HG03469 (cell line): ENCODE results near the gene SERF2.
"Not testable (repeated sequence)": the region's sequence is repeated elsewhere in the genome, so short reads cannot be mapped to it uniquely, and the experiment has no call there.

ENCODE experiments used
- ATAC-seq: cut with Tn5 transposase; IDR thresholded peaks from one replicate; pipeline ENCODE4 v1.9.1; 2021; ENCODE audit warnings: mild to moderate bottlenecking, moderate library complexity, moderate number of reproducible peaks; ENCODE audit not compliant: unreplicated experiment

The SERF2 gene

GRCh38 chr15:43826508-43827341 lies 34.6 kb downstream of the SERF2 start, which contains the start of gene WDR76:
Gene WDR76 (plus strand): TSS chr15:43827002. CDS start chr15:43827033, 31 bp downstream.
- ATAC-seq: no peak

GRCh38 chr15:43828061-43828657 lies 36.0 kb downstream of the SERF2 start:
- ATAC-seq: no peak

- ATAC-seq: not testable (repeated sequence)
Observed at GRCh38 chr15:43829951-43830540, 37.9 kb downstream of the SERF2 start.

DNA sequence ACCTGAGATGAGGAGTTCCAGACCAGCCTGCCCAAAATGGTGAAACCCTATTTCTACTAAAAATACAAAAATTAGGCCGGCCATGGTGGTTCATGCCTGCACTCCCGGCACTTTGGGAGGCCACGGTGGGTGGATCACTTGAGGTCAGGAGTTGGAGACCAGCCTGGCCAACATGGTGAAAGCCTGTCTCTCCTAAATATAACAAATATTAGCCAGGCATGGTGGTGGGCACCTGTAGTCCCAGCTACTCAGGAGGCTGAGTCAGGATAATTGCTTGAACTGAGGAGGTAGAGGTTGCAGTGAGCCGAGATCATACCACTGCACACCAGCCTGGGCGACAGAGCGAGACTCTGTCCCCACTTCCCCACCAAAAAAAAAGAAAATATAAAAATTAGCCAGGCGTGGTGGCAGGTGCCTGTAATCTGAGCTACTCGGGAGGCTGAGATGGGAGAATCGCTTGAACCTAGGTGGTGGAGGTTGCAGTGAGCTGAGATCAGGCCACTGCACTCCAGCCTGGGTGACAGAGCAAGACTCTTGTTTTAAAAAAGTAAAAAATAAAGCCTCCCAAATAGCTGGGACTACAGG lies 38.7 kb downstream of the SERF2 start:
- not testable (repeated sequence) for ATAC-seq

- not testable (repeated sequence) for ATAC-seq
Observed at GRCh38 chr15:43831519-43832052, 39.5 kb downstream of the SERF2 start.

DNA sequence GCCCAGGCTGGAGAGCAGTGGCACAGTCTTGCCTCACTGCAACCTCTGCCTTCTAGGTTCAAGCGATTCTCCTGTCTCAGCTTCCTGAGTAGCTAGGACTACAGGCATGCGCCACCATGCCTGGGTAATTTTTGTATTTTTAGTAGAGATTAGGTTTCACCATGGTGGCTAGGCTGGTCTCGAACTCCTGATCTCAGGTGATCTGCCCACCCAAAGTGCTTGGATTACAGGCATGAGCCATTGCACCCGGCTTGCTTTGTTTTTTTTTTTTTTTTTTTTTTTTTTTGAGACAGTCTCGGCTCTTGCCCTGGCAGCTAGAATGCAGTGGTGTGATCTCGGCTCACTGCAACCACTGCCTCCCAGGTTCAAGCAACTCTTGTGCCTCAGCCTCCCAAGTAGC lies 40.4 kb downstream of the SERF2 start:
- not testable (repeated sequence) for ATAC-seq

- no peak for ATAC-seq
Observed at GRCh38 chr15:43845421-43845820, 53.3 kb downstream of the SERF2 start.
